Loucy (cell line): ENCODE results near the gene ARHGAP6.

Experiments
- H2AFZ ChIP-seq: fragments of 200-600 bp; sonication (generic); 2 replicates; pipeline ENCODE4 v1.6.0; 2016; ENCODE audit warnings: antibody characterized with exemption, mild to moderate bottlenecking, low read length, moderate library complexity
- H3F3A ChIP-seq: fragments of 200-600 bp; 2 replicates; pipeline ENCODE4 v1.6.0; 2016; ENCODE audit warnings: antibody characterized with exemption, low read depth, mild to moderate bottlenecking
- H3K27me3 ChIP-seq: fragments of 200-600 bp; sonication (generic); 2 replicates; pipeline ENCODE4 v1.6.1; 2014; ENCODE audit warnings: low read length, mild to moderate bottlenecking; ENCODE audit not compliant: insufficient read depth, poor library complexity, severe bottlenecking
- H3K36me3 ChIP-seq: fragments of 200-600 bp; sonication (generic); 2 replicates; pipeline ENCODE4 v1.6.1; 2016; ENCODE audit warnings: low read length; ENCODE audit not compliant: insufficient read depth
- H3K4me1 ChIP-seq: fragments of 200-600 bp; sonication (generic); 2 replicates; pipeline ENCODE4 v1.5.1; 2014; ENCODE audit warnings: low read length, mild to moderate bottlenecking; ENCODE audit not compliant: insufficient read depth, poor library complexity, severe bottlenecking
- H3K4me2 ChIP-seq: fragments of 200-600 bp; sonication (generic); 2 replicates; pipeline ENCODE4 v1.6.0; 2014; ENCODE audit warnings: antibody characterized with exemption, low read length, low read depth, mild to moderate bottlenecking; ENCODE audit not compliant: poor library complexity, severe bottlenecking
- H3K4me3 ChIP-seq: fragments of 200-600 bp; sonication (generic); 2 replicates; pipeline ENCODE4 v1.5.1; 2014; ENCODE audit warnings: low read length, mild to moderate bottlenecking, mixed read lengths; ENCODE audit not compliant: poor library complexity, severe bottlenecking
- H3K79me2 ChIP-seq: fragments of 200-600 bp; sonication (generic); 2 replicates; pipeline ENCODE4 v1.6.1; 2014; ENCODE audit warnings: low read length; ENCODE audit not compliant: insufficient read depth
- H3K9ac ChIP-seq: fragments of 200-600 bp; sonication (generic); 2 replicates; pipeline ENCODE4 v1.6.0; 2014; ENCODE audit warnings: mild to moderate bottlenecking, low read depth, low read length, moderate library complexity; ENCODE audit not compliant: poor library complexity, severe bottlenecking
- H3K9me2 ChIP-seq: fragments of 200-600 bp; sonication (generic); replicated peaks from 2 replicates; pipeline ENCODE4 v1.6.1; 2016; ENCODE audit warnings: low read depth, low read length, mixed read lengths
- H3K9me3 ChIP-seq: fragments of 200-600 bp; sonication (generic); 2 replicates; pipeline ENCODE4 v1.6.1; 2014; ENCODE audit warnings: mild to moderate bottlenecking, antibody characterized with exemption, low read length, low read depth; ENCODE audit not compliant: insufficient read depth
- H4K20me1 ChIP-seq: fragments of 200-600 bp; sonication (generic); 2 replicates; pipeline ENCODE4 v1.6.0; 2014; ENCODE audit warnings: antibody characterized with exemption, low read length, mild to moderate bottlenecking; ENCODE audit not compliant: insufficient read depth, poor library complexity, severe bottlenecking
- CTCF ChIP-seq: fragments of 200-600 bp; sonication (generic); conservative IDR thresholded peaks from 2 replicates; pipeline ENCODE4 v1.5.1; 2014; ENCODE audit warnings: mild to moderate bottlenecking, antibody characterized with exemption, low read length
- EZH2phosphoT487 ChIP-seq: fragments of 200-600 bp; IDR thresholded peaks from 2 replicates; pipeline ENCODE4 v1.6.1; 2018; ENCODE audit warnings: antibody characterized with exemption, mild to moderate bottlenecking, moderate library complexity, borderline replicate concordance

Gene ARHGAP6

DNA sequence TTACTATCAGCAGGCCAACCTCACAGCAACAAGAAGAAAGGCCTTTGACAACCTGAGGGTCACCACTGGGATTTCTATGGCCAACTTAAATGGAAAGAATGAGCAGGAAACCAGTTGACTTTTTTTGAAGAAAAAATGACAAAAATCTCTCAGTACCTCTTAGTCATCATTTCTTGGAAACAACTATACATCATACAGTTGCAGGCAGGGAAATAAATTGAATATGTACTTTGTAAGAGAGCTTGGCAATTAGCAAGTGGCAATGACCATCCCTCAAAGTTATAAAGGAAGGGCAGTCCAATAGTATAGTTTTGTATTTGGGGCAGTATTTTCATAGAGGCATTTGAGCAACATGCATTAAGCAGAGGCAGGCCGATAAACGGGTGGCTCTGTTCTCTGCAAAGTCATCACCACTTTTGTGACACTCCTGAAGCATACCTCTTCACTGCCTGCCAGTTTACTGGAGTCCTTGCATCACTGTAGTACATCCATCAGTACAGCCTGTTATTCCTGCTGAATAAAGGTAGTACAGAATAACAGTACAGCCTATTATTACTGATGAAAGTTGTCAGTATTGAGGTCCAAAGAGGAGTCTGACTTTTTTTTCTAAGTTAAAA lies 455.8 kb downstream of the ARHGAP6 start:
- H3K4me3 ChIP-seq = no peak overlapping the region
- TF ChIP-seq EZH2phosphoT487 (no peak), CTCF (no peak)
- H3K4me2 ChIP-seq = no peak overlapping the region
- no peaks in the 10 kb centered on the region for H3K79me2 ChIP-seq
- H2AFZ ChIP-seq = no peak overlapping the region
- H3F3A ChIP-seq = no peaks in the 10 kb centered on the region
- no peaks in the 10 kb centered on the region for H3K27me3 ChIP-seq
- no peaks in the 10 kb centered on the region for H3K9me3 ChIP-seq
- no peaks in the 10 kb centered on the region for H3K4me1 ChIP-seq
- no peaks in the 10 kb centered on the region for H3K36me3 ChIP-seq
- no peak overlapping the region for H3K9ac ChIP-seq
- no peaks in the 10 kb centered on the region for H3K9me2 ChIP-seq
- no peaks in the 10 kb centered on the region for H4K20me1 ChIP-seq

DNA sequence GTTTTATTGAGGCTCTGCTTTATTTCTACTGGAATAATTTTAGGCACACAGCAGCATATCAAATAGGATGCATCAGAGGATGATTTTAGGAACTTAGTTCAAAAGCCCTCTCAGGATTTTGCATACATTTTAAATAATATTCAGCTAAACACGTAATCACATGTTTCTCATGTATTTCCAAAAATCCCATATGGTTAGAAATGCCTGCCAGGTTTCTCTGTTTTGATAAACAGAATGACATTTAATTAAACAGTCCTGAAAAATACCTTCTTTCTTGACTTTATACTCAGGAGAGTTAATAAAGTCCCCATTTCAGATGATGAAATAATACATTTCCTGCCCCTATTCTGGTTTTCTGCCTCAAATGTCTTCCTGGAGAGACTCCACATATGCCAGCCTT lies 459.0 kb downstream of the ARHGAP6 start:
- Histone ChIP-seq H3K9me2 (no peaks in the 10 kb centered on the region), H3K79me2 (no peaks in the 10 kb centered on the region), H2AFZ (no peak overlapping the region), H3K27me3 (no peaks in the 10 kb centered on the region), H3K4me3 (no peak overlapping the region), H3K4me2 (no peak overlapping the region), H3K4me1 (no peaks in the 10 kb centered on the region), H3K9ac (no peak overlapping the region), H3K9me3 (no peaks in the 10 kb centered on the region), H3F3A (no peaks in the 10 kb centered on the region), H3K36me3 (no peaks in the 10 kb centered on the region), H4K20me1 (no peaks in the 10 kb centered on the region)
- TF ChIP-seq CTCF (no peak), EZH2phosphoT487 (no peak)

DNA sequence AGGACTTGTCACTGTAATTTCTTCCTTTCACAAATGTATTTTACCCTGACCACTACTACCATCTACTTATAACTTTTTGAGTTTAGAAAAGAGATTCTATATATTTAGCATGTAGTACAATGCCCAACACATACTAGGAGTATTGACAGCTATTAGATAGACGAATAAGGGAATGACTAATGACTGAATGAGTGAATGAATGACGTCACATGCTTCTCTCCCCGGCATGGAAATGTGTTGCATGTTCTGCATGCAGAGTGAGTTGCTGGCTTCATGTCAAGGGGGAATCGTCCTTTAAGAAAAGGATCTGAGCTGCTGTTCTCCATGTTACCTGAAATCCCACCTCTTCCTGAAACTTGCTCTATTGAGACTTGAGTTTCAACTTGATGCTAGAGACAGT lies 459.9 kb downstream of the ARHGAP6 start:
- Histone ChIP-seq H3K9ac (no peak overlapping the region), H2AFZ (no peak overlapping the region), H3K36me3 (no peaks in the 10 kb centered on the region), H4K20me1 (no peaks in the 10 kb centered on the region), H3K27me3 (no peaks in the 10 kb centered on the region), H3K9me2 (no peaks in the 10 kb centered on the region), H3K4me2 (no peak overlapping the region), H3F3A (no peaks in the 10 kb centered on the region), H3K4me3 (no peak overlapping the region), H3K79me2 (no peaks in the 10 kb centered on the region), H3K4me1 (no peaks in the 10 kb centered on the region), H3K9me3 (no peaks in the 10 kb centered on the region)
- TF ChIP-seq EZH2phosphoT487 = no peak
- TF ChIP-seq CTCF = no peak
